ENCODE measurements around the gene ZSWIM5.

Gene ZSWIM5

GRCh38 chr1:45018599-45019230 is 187.7 kb downstream of the ZSWIM5 start:
- TF ChIP-seq GATA3 (IDR thresholded peaks at IDR 0.05; ENCODE audit: low read depth, low read length) = no peak
- TF ChIP-seq GATA2 (IDR thresholded peaks at IDR 0.05; ENCODE audit: low read depth, low read length) = no peak

DNA sequence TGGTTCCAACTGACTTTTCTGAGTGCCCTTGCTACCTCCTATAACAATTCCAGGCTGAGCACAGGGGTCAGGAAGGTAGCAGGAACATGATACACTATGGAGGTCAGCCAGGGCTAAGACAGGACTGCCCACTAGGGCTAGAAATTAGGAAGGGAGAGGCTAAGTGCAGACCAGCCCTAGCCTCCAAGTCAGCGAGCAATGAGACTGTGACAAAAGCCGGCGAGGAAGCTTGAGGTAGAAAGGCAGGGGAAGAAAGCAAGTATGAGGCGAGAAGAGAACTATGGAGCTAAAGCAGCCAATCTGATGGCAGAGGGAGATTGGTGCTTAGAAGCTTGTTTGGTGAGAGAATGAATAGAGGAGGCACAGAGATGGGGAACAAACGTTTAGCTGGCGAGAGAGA is 189.6 kb downstream of the ZSWIM5 start:
- TF ChIP-seq GATA2 (IDR thresholded peaks at IDR 0.05; ENCODE audit: low read depth, low read length) (no peak), GATA3 (IDR thresholded peaks at IDR 0.05; ENCODE audit: low read depth, low read length) (no peak)

GRCh38 chr1:45016090-45016697 is 190.2 kb downstream of the ZSWIM5 start:
- TF ChIP-seq GATA2 (IDR thresholded peaks at IDR 0.05; ENCODE audit: low read depth, low read length) (no peak), GATA3 (IDR thresholded peaks at IDR 0.05; ENCODE audit: low read depth, low read length) (no peak)

- TF ChIP-seq GATA3 (IDR thresholded peaks at IDR 0.05; ENCODE audit: low read depth, low read length) (no peak), GATA2 (IDR thresholded peaks at IDR 0.05; ENCODE audit: low read depth, low read length) (no peak)
Measured at GRCh38 chr1:45015683-45016082, 190.7 kb downstream of the ZSWIM5 start.

- no peak for TF ChIP-seq GATA3 (IDR thresholded peaks at IDR 0.05; ENCODE audit: low read depth, low read length)
- TF ChIP-seq GATA2 (IDR thresholded peaks at IDR 0.05; ENCODE audit: low read depth, low read length) = no peak
Measured at GRCh38 chr1:45014321-45015028, 191.9 kb downstream of the ZSWIM5 start.

GRCh38 chr1:45013551-45014209 is 192.7 kb downstream of the ZSWIM5 start:
- TF ChIP-seq GATA3 (IDR thresholded peaks at IDR 0.05; ENCODE audit: low read depth, low read length) = no peak
- no peak for TF ChIP-seq GATA2 (IDR thresholded peaks at IDR 0.05; ENCODE audit: low read depth, low read length)

GRCh38 chr1:45012639-45013278 is 193.6 kb downstream of the ZSWIM5 start:
- TF ChIP-seq GATA2 (IDR thresholded peaks at IDR 0.05; ENCODE audit: low read depth, low read length) (no peak), GATA3 (IDR thresholded peaks at IDR 0.05; ENCODE audit: low read depth, low read length) (no peak)

- TF ChIP-seq GATA2 (IDR thresholded peaks at IDR 0.05; ENCODE audit: low read depth, low read length) = no peak
- no peak for TF ChIP-seq GATA3 (IDR thresholded peaks at IDR 0.05; ENCODE audit: low read depth, low read length)
Measured at GRCh38 chr1:45011837-45012638, 194.4 kb downstream of the ZSWIM5 start, which contains the start of gene UROD. TSS of gene UROD (plus strand) at chr1:45012254. CDS start at chr1:45012266, 12 bp downstream.

- no peak for TF ChIP-seq GATA3 (IDR thresholded peaks at IDR 0.05; ENCODE audit: low read depth, low read length)
- no peak for TF ChIP-seq GATA2 (IDR thresholded peaks at IDR 0.05; ENCODE audit: low read depth, low read length)
Measured at GRCh38 chr1:45010855-45011811, 195.3 kb downstream of the ZSWIM5 start, which contains the start of gene HECTD3. TSS of gene HECTD3 (minus strand) at chr1:45011324. CDS start at chr1:45011257, 67 bp downstream.

GRCh38 chr1:45009956-45010854 is 196.2 kb downstream of the ZSWIM5 start:
- TF ChIP-seq GATA3 (IDR thresholded peaks at IDR 0.05; ENCODE audit: low read depth, low read length) (no peak), GATA2 (IDR thresholded peaks at IDR 0.05; ENCODE audit: low read depth, low read length) (no peak)

DNA sequence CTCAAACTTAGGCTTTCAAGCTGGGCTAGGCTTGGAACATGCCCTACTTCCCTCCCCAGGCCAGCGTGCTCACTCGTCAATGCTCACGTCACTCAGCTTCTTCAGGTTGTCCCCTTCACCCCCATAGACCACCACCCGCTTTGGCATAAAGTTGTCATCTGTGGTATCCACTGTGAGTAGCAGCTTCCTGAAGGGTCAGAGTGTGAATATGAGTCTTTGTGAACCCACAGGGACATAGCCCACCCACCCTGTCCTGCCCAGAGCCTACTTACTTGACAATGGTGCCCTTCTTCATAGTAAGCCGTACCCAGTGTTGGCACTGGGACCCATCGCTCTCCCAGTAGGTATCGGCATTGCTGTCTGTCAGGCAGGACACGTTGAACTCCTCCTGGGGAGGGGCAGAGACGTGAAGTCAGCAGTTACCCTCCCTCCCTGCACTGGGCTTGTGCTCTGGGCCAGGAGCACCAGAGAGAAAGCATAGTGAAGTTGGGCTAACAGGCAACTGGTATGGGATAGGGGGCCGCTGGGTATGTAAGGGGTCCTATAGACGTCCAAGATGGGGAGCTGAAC is 197.0 kb downstream of the ZSWIM5 start:
- TF ChIP-seq GATA3 (IDR thresholded peaks at IDR 0.05; ENCODE audit: low read depth, low read length) = no peak
- no peak for TF ChIP-seq GATA2 (IDR thresholded peaks at IDR 0.05; ENCODE audit: low read depth, low read length)

Data from SH-SY5Y (cell line).